GM15510 (cell line): Measurements from ENCODE around the gene RAMP3.

ENCODE experiments used
- POLR2A ChIP-seq: IDR thresholded peaks from 3 replicates; pipeline ENCODE4 v1.6.1; 2011; ENCODE audit warnings: borderline replicate concordance; ENCODE audit not compliant: insufficient read length; ENCODE audit errors: extremely low read depth

The RAMP3 gene

GRCh38 chr7:45161842-45162241, 4.3 kb downstream of the RAMP3 start:
- no peak for TF ChIP-seq POLR2A

DNA sequence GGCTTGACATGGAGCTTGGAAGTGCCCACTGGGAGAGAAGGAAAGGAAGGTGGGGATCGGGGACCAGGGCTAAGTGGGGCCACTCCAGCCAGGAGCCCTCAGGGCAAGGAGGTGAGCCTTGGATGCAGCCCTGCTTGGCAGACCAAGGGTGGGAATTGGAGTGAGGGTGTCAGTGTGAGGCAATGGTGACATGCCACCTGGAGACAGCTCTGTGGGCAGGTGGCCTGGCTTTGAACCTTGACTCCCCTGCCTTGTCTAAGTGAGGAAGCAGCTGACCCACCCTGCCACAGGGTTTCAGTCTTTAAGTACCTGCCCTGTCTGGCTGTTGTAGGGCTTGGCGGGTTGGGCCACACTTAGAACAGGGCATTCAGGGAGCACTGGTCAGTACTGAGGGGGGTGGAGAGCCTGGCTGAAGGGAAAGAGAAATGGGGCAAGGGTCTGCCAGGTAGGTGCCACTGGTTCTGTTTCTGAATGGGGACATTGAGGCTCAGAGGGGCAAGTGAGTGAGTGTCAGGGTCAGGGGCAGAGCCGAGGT, 4.8 kb downstream of the RAMP3 start:
- no peak for TF ChIP-seq POLR2A

- TF ChIP-seq POLR2A = no peak
Observed at GRCh38 chr7:45162943-45163691, 5.5 kb downstream of the RAMP3 start.

- no peak for TF ChIP-seq POLR2A
Observed at GRCh38 chr7:45163692-45164052, 6.1 kb downstream of the RAMP3 start.

DNA sequence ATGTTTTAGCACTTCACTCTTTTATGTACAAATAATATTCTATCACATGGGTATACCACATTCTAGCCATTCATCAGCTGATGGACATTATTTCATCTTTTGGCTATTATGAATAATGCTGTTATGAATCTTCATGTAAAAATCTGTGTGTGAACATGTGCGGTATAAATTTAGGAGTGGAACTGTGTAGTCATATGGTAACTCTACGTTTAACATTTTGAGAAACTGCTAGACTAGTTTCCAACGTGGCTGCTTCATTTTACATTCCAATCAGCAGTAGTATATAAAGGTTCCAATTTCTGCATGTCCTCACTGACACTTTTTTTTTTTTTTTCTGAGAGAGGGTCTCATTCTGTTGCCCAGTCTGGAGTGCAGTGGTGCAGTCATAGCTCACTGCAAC, 8.3 kb downstream of the RAMP3 start:
- TF ChIP-seq POLR2A = no peak

- TF ChIP-seq POLR2A = no peak
Observed at GRCh38 chr7:45171946-45172345, 14.4 kb downstream of the RAMP3 start.

DNA sequence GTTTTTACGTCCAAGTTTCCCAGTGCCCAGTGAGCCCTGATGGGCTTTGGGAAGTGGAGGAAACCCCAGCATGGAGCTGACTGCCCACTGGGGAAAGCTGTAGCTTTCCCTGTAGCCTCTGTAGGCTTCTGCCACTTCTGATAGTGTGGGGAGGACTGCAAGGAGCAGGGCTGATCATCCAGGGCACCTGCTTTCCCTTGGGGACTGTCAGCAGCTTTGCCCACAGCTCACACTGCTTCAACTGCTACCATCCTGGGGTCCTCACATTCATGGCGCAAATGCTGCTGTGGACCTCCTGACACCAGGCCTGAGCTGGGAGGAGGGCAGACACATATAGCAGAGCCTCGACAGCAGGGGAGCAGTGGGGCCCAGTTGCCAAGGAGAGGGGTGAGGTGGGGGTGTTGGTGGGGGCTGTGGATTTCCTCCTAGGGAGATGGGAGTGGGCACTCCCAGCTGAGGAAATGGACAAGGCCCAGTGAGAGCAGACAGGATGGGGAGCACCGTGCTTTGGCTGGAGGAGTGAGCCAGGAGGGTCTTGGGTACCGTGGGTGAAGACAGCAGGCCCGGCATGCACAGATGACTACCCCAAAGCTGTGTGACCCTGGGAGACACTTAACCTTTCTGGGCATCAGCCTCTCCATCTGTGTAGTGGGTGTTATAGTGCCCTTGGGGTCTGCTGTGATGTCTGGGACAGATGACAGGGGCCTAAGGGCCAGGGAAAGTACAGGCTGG, 16.2 kb downstream of the RAMP3 start:
- TF ChIP-seq POLR2A = no peak

DNA sequence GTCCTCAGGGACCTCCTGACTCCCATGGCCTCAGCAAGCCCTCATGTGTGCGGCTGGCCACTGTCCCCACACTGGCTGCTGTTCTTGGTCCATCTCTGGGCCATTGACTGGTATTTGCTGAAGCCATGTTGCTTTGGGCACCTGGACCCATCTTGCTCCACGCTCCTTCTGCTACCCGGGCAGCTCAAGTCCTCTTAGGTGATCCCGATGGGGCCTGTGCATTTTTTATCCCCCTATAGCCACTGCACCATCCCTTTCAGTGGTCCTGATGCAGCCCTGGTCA, 16.7 kb downstream of the RAMP3 start:
- TF ChIP-seq POLR2A = no peak

DNA sequence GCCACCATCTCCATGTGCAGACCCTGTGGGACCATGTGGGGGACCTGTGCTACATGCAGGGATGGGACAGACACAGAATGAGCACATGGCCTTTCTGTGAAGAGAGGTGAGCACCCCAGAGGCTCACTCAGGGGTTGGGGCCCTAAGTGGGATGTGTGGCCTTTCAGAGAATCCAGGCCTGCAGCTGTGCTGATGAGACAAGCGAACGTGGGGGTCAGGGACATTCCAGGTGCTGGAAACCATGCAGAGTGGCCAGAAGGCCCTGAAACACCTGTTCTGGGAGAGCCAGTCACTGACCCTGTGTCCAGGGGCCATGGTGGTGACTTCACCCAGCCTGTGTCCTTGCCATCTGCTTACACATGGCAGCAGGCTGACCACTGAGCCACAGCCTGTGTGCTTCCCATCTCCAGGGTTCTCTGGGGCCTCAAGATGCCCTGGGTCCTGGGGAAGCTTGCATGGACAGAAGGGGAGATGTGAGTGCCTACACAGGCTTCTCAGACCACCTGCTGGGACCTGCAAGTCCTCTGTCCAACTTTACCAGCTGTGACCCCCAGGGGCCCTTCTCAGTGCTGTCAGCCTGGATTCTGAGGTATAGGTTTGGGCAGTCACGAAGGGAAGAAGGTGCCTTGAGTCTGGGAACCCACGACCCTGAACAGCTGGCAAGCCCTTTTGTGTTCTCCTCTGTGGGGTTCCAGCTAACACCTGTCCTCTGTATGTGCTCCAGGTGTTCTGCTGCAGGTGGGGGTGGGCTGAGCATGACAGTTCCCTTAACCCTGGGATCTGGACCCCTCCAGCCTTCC, 17.6 kb downstream of the RAMP3 start:
- no peak for TF ChIP-seq POLR2A

- TF ChIP-seq POLR2A = no peak
Observed at GRCh38 chr7:45176091-45176490, 18.5 kb downstream of the RAMP3 start.

GRCh38 chr7:45176886-45177731, 19.5 kb downstream of the RAMP3 start:
- no peak for TF ChIP-seq POLR2A

DNA sequence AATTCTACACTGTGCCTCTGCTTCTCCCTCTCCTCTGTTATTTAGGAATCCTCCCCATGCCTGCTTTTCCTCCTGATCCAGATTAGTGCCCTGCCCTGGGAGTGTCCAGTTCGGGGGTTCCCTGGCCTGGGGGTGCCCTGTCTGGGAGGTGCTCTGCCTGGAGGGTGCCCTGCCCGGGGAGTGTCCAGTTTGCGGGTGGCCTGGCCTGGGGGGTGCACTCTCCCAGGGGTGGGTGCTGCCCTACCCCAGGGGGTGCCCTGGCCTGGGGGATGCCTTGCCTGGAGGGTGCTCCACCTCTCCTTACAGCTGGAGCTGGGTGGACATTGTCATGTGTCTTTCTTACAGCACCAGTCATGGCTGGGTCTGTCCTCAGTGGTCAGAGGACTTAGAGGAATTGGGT, 20.2 kb downstream of the RAMP3 start:
- no peak for TF ChIP-seq POLR2A

DNA sequence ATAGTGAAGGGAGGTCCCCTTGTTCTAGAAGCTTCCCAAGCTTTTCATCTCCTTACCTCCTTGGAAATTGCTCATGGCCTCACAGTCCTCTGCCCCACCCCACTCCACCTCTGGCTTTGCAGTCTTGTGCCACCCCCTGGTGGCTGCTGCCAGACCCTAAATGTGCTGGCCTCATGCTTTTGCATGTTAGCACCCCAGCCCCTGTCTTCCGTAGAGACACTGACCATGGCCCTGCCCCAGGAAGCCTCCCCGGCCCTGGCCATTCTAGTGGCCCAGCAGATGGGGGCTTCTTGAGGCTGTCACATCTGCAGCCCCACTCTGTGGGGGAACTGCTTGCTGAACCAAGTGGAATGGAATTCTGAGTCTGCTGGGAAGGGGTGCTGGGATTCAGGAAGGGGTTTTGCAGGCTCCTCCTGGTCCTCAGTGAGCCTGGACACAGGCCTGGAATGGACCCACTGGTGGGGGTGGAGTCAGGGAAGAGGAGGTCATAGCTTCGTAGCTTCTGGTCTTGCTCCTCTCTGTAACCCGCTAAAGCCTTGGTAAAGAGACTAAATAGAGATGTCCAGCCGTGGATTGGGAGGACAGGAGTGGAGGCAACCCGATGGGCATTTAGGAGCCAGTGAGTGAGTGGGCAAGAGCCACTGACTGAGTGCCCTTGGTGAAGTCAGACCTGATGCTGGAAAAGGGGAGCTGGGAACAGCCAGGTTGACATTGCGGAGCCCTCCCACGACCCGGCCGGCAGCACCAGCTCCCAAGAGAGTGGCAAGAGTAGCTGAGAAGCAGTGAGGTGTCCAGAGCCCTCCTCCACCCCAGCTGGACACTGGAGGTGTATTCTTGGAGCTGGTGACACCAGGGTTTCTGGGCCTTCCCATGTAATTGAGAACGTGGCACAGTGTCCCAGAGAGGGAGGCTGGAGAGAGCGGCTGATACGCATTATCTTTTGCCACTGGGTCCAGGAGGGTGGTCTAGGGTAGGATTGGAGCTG, 20.9 kb downstream of the RAMP3 start:
- TF ChIP-seq POLR2A = no peak
